NCI-H748 treated with DMSO at 0.1 percent for 48 hours (cell line): ENCODE data around the gene DMAC2L.
"Not testable (repeated sequence)": the region's sequence is repeated elsewhere in the genome, so short reads cannot be mapped to it uniquely, and the experiment has no call there.

Source experiments
- DNase-seq: peaks from one replicate; lab custom pipeline; 2025; lab: John Stamatoyannopoulos, UW

Gene DMAC2L, protein sequence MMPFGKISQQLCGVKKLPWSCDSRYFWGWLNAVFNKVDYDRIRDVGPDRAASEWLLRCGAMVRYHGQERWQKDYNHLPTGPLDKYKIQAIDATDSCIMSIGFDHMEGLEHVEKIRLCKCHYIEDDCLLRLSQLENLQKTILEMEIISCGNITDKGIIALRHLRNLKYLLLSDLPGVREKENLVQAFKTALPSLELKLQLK

DNA sequence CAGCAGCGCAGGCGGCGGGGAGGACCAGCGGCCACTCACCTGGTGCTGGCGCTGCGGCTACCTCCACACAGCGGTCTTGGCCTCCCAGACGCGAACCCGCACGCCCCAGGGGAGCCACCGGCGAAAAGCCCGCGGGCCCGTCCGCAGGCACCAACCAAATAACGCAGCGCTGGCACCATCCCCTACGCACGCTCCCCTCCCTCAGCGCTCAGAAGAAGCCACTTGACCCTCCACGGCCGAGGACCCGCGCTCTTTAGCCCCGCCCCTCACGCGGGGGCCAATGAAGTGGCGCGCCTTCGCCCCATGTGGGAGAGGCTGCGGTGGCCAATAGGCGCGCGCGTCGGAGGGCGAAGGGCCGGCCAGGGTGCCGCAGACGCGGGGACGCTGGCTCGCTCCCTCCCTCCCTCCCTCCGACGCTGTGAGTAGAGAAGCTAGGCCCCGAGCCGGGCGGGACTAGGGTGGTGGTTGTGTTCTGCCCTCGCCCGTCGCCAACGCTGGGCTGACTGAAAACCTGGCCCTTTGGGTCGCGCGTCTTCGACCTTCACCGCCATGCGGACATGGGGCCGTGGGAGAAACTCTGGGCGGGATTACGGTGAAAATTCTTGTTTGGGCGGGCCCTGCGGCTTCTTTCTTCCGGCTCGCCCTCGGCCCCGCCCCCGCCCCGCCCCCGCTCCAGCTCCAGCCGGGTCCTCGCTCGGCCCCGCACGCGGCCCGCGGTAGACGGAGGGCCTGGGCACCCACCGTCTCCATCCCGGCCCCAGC, at the start of gene DMAC2L, which contains the start of gene L2HGDH:
Gene DMAC2L (plus strand): TSS at position 353 of the 762 bp plus-strand sequence. CDS start 9,164 bp downstream, outside the sequence.
Gene L2HGDH (minus strand): TSS at position 258 of the 762 bp plus-strand sequence. CDS start 79 bp downstream, at position 179.
- DNase-seq = peak; percentile 87

DNA sequence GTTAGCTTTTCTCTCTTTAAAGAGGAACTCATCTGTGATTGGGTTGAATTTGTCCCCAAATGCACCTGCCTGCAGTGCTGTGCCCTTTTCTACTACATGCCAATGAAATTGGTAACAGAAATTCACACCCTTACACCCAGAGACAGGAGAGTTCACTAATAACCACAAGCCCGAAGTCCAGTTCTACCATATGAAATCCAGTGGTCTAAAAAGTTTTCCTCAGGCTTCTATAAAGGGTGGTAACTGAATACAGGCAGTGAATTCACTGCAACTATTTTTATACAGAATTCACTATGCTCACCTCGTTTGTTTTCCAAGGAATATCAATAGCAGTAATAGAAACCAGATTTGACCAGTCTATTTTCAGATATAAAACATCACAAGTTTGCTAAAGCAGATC, 49.3 kb upstream of the DMAC2L start:
- no peak for DNase-seq

DNA sequence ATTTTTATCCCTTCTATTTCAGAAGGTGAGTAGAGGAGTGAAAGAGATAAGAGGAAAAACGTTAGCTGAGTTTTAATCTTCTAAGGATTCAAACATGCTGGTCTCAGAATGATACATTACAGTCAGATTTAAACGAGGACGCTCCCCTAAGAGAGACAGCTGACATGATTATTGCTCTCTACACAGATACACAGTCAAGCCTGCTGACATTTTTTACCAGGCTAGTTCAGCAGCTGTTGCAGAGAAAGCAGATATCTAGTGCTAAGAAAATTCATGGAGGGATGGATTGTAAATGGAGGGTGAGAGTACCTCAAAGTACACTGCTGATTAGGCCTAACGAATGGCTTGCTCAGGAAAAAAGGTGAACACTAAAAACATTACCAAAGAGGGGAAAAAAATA, 48.8 kb upstream of the DMAC2L start:
- no peak for DNase-seq

DNA sequence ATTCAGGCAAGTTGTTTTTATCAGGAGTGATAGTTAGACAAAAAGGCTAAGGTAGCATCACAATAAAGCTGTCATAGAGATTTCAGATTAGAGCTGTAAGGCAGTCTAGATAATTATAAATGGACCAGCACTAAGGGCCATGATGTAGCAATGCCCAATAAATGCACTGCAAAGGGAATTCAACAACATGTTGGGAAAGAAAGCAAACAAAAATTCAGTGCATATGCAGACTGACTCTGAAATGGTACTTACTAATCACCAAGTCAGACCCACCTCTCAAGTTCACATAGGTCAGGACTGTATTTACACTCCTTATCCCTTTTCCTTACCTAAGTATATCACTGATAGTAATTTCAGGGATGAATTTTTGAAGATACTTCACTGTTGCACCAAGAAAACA, 47.1 kb upstream of the DMAC2L start:
- no peak for DNase-seq

DNA sequence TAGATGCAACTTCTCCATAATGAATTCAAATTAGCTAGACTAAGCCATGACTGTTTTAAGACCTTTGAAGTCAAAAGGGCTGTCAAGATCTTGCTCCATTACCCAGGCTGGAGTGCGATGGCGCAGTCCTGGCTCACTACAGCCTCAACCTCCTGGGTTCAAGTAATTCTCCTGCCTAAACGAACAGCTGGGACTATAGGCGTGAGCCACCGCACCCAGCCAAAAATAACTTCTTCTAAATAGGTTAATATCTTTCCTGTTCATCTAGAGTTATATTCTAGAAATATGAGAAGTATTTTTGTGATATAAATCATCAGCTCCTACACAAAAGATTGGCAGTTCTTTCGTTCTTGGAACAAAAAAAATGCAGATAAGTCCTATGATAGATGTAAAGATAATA, 41.2 kb upstream of the DMAC2L start:
- DNase-seq = no peak

DNA sequence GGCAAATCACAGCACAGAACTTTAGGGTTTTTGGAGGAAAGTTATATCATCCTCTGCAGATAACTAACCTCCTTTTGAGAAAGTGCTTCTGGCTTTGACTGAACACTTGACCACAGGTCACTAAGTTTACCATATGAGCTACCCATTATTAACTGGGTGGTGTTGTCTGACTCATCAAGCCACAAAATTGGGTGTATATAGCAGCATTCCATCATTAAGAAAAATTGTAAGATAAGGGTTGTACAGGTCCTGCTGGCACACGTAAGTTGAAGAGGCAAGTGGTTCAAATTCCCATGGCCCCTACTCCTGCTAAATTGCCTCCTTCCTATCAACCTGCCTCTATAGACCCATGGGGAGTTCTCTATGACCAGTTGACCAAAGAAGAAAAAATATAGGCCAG, 39.6 kb upstream of the DMAC2L start:
- DNase-seq = no peak

DNA sequence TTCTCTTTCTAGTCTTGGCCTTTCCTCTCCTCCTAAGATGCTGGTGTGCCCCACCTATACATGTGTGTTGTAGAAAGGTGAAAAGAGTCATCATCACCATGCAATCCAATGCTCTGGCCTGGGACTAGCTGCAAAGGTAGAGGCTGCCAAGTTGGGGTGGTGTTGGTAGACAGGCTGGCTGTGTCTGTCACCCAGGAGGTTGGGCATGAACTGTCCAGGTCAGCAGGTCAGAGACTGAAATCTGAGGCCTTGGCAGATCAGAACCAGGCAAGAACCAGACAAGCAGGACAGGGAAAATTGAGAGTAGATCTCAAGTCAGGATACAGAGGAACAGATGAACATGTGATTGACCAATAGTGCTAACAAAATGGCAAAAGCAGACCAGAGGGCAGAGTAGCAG, 26.3 kb upstream of the DMAC2L start:
- DNase-seq = no peak

DNA sequence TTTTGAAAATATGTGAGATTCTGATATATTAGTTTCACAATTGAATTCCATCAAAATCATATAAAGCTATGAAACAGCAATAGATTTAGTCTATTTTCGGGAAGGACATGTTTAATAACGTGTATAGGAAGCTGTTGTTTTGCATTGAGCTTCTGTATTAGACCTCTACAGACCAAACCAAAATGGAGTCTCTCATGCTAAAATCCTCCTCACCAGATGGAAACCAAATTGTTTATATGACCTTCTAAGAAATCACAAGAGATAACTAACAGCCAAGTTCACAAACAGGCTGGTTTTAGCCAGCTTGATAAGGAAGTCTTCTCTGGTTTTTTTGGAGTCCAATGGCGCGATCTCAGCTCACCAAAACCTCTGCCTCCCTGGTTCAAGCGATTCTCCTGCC, 24.0 kb upstream of the DMAC2L start:
- DNase-seq = no peak

DNA sequence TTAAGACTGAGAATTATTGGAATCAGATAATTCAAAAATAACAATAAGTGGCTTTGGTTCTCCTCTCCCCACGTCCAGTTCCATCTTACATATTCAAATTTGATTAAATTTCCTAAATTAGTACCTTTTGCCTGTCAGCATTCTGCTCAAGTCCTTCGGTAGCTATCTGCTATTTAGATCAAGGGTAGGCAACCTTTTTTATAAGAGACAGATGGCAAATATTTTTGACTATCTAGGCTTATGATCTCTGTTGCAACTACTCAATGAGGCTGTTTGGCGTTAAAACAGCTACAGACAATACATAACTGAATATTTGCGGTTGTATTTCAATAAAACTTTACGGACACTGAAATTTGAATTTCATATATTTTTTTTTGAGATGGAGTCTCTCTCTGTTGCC, 21.8 kb upstream of the DMAC2L start:
- no peak for DNase-seq

DNA sequence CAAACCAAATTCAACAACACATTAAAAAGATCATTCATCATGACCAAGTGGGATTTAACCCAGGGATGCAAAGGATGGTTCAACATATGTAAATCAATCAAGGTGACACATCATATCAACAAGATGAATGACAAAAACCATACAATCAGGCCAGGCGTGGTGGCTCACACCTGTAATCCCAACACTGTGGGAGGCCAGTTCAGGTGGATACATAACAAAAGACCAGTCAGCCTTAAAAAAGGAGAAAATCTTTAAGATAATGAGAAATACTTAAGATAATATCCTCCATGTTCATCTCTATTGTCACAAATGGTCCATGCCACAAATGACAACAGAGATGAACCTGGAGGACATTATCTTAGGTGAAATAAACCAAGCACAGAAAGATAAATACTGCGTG, 12.5 kb upstream of the DMAC2L start:
- no peak for DNase-seq

DNA sequence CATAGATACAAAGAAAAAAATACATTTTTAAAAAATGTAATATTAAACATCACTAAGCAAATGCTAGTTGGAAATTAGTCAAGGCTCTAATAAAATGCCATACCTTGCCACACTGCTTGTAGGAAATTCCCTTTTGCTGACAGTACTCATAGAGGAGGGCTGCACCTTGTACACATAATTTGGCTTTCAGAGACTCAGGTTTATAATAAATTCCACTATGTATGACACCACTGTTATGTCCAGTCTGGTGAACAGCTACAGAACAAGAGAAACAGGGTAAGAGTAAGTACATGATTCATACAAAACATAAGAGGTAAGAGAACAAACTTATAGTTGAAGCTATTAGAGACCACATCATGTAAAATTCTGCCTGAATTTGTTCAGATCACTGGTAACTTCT, 10.2 kb upstream of the DMAC2L start:
- DNase-seq = no peak

DNA sequence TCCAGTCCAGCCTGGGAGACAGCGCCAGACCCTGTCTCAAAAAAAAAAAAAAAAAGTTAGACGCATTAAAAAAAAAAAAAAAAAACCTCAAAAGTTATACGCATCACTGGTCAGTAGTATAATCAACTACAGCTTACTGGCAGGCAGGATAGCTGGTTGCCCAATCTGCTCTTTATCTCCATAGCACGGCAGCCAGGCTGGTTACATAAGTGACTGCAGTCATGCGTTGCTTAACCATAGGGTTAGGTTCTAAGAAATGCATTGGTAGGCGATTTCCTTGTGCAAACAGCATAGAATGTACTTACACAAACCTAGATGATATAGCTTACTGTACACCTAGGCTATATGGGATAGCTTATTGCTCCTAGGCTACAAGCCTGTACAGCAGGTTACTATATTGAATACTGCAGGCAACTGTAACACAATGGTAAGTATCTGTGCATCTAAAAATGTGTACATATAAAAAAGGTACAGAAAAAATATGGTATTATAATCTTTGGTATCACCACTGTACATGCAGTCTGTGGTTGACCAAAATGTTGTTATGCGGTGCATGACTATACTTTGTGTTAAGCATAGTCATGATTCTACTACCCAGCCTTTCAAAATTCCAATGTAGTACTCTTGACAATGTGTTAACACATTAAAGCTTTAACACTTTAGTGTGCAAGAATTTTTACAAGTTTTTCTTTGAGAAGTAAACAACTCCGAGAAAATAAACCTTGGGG, 8.2 kb upstream of the DMAC2L start:
- DNase-seq = no peak

DNA sequence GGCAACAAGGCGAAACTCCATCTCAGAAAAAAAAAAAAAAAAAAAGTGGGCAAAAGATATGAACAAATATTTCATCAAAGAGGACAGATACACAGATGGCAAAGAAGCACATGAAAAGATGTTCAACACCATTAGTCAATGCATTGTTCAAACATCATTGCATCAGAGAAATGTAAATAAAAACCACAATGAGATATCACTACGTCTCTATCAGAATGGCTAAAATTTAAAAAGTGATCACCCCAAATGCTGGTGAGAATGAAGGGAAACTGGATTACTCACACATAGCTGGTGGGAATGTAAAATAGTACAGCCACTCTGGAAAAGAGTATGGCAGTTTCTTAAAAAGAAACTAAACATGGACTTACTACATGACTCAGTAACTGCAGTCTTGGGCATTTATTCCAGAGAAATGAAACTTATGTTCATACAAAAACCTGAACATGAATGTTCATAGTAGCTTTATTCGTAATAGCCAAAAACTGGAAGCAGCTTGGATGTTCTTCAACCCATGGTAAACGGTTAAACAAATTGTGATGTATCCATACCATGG, 3.7 kb upstream of the DMAC2L start:
- DNase-seq = no peak

DNA sequence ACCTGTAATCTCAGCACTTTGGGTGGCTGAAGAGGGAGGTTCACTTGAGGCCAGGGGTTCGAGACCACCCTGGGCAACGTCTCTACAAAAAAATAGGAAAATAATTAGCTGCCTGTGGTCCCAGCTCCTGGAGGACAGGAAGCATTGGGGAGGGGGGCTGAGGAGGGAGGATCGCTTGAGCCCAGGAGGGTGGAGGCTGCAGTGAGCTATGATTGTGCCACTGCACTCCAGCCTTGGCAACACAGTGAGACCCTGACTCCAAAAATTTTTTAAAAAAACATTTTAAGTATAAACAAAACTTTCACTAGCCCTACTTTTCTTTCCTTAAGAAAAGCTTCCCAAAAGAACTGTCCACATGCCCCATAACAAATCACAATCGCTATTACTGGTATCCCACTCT, 1.7 kb upstream of the DMAC2L start:
- no peak for DNase-seq

DNA sequence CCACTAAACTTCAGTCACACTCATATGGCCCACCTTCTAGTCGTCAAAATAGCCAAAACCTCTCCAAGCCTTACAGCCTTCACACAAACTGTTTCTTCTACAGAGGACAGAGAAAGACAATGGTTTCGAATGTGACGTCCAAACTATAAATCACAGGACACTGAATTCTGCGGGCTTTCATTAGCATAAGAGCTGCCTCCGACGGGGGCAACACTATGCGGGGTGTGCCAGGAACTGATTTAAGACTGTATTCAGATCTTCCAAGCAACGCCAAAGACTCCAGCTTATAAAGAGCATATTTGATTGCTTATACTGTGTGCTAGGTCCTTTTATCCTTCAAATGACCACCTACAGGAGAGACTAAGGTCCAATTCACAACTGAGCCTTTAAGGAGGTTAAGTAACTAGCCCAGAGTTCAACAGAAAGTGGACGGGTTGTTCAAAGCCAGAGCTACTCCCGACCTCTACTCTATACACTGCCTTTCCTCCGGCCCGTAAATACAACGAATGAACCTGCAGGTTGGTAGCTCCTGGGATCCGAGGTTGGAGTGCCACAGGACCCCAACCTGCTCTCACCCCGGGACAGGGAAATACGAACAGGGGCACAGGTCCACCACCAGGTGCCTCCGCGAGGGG, 670 bp upstream of the DMAC2L start:
- no peak for DNase-seq

DNA sequence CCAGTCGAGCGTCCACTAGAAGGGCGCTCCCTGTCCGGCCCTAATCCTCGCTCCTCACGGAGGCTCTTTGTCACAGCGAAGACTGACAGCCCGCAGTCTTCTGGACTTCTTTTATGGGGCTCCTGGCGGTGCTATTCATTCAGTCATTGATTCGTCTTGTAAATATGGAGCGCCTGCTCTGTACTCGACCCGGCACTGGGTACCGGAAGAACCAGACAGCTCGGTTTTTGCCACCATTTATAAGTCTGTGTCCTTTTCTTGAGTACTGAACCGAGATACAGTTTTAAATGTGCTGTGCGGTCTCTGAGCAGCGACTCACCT, 570 bp downstream of the DMAC2L start:
- DNase-seq = peak; percentile 40

DNA sequence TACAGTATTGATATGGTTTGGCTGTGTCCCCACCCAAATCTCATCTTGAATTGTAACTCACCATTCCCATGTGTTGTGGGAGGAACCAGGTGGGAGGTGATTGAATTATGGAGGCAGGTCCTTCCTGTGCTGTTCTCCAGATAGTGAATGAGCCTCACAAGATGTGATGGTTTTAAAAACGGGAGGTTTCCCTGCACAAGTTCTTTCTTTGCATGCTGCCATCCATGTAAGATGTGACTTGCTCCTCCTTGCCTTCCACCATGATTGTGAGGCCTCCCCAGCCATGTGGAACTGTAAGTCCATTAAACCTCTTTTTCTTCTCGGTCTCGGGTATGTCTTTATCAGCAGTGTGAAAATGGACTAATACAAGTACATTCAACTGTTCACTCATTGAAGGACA, 2.0 kb downstream of the DMAC2L start:
- not testable (repeated sequence) for DNase-seq

DNA sequence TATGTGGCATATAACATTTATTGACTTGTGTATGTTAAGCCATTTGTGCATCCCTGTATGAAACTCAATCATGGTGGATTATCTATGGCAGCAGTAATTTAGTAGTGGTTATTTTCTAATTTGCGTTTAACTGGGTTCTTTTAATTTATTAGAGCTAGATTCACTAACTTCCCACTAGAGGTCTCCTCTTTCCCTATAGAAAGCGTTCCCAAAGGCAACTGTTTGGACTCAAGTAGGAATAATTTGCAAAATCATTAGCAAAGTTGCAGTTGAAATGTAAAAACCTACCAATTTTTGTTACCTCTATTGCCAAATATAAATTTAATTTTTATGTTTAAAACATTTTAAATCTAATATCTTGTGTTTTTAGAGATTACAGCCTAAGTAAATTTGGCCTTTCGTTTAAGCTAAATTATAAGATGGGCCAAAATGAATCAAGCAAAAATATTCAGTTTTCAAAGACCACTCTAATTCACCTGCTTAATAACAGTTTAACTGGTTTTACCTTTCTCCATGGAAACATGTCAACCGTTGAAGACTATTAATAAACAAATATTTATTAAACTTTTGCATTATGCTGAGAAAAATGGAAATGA, 6.0 kb downstream of the DMAC2L start:
- DNase-seq = peak; percentile 23

DNA sequence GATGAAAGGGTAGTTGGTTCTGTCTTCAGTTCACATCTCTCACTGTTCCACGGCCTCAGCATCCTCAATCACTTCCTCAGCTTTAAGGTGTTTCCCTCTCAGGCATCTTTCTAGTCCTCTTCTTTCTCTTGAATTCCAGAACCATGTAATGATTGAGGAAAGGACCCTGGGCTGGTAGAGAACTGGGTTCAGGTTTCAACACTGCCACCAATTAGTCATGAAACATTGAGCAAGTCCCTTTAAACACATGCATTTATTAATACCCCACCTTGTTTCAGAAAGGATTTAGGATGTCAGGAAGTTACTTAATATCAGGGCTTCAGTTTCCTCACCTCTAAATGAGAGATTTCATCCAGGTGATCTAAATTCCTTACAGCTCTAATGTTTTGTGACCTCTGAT, 7.2 kb downstream of the DMAC2L start:
- DNase-seq = no peak

DNA sequence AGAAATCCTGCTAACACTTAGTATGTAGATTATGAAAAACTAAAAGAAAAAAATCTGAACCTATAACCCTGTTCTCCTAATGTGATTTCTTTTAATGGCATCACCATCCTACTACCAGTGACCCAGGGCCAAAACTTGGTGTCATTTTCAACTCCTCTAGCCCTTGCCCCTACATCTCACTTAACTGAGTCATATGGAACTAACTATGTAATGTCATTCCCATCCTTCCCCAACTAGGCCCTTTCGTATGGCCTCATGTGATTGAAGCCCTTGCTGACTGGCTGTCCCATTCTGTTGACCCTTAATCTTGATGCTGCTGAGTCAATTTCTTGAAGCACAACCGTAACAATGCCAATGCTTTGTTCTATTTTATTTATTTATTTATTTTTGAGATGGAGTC, 7.6 kb downstream of the DMAC2L start:
- no peak for DNase-seq

DNA sequence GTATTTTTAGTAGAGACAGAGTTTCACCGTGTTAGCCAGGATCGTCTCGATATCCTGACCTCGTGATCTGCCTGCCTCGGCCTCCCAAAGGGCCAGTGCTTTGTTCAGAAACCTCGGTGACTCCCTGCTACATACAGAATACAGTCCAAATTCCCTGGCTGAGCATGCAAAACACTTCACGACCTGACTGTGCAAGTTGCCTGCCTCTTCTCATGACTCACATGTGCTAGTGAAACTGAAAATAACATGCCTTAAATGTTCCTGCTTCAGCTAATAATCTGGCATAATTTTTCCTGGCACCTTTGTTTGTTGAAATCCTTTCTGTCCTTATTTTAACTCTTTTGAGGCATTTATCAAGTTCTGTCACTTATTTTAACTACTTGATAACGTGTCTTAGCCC, 8.2 kb downstream of the DMAC2L start:
- no peak for DNase-seq
